ENCODE measurements around the gene TMED8.

GRCh38 chr14:77313371-77313770 lies 63.5 kb downstream of the TMED8 start:
- TF ChIP-seq CTCF (IDR thresholded peaks at IDR 0.05) (no peak), ZFX (IDR thresholded peaks at IDR 0.05; ENCODE audit: borderline replicate concordance) (no peak)
